HG02642 (cell line): ENCODE measurements around the gene PNCK.
"Not testable (repeated sequence)": the region's sequence is repeated elsewhere in the genome, so short reads cannot be mapped to it uniquely, and the experiment has no call there.

Experiments used
- ATAC-seq: cut with Tn5 transposase; IDR thresholded peaks from one replicate; pipeline ENCODE4 v1.9.1; 2021; ENCODE audit warnings: mild to moderate bottlenecking; ENCODE audit not compliant: unreplicated experiment, poor library complexity

The PNCK gene

GRCh38 chrX:153673428-153674218, at the start of gene PNCK:
TSS of gene PNCK (minus strand) at chrX:153673813. CDS start at chrX:153673076, 737 bp downstream.
- ATAC-seq: no peak

GRCh38 chrX:153722704-153723350, 49.2 kb upstream of the PNCK start:
- no peak for ATAC-seq

- ATAC-seq: no peak
These were observed 46.1 kb upstream of the PNCK start for GRCh38 chrX:153719701-153720100.

GRCh38 chrX:153719238-153719637, 45.6 kb upstream of the PNCK start:
- ATAC-seq: no peak

GRCh38 chrX:153717445-153717844, 43.8 kb upstream of the PNCK start:
- no peak for ATAC-seq

GRCh38 chrX:153714256-153714655, 40.6 kb upstream of the PNCK start:
- ATAC-seq: no peak

- no peak for ATAC-seq
These were observed 36.4 kb upstream of the PNCK start for GRCh38 chrX:153709726-153710674.

- ATAC-seq: no peak
These were observed 34.8 kb upstream of the PNCK start for GRCh38 chrX:153708415-153708814.

GRCh38 chrX:153707406-153707805, 33.8 kb upstream of the PNCK start:
- no peak for ATAC-seq

GRCh38 chrX:153706799-153707198, 33.2 kb upstream of the PNCK start:
- no peak for ATAC-seq

GRCh38 chrX:153705403-153706060, 31.9 kb upstream of the PNCK start:
- not testable (repeated sequence) for ATAC-seq

GRCh38 chrX:153704631-153705402, 31.2 kb upstream of the PNCK start:
- ATAC-seq: not testable (repeated sequence)

GRCh38 chrX:153704021-153704526, 30.5 kb upstream of the PNCK start:
- no peak for ATAC-seq

GRCh38 chrX:153703036-153703370, 29.4 kb upstream of the PNCK start:
- ATAC-seq: no peak

- ATAC-seq: no peak
These were observed 28.9 kb upstream of the PNCK start for GRCh38 chrX:153702336-153703035.

- no peak for ATAC-seq
These were observed 28.1 kb upstream of the PNCK start for GRCh38 chrX:153701706-153702105.

GRCh38 chrX:153700967-153701366, 27.4 kb upstream of the PNCK start:
- no peak for ATAC-seq

GRCh38 chrX:153700376-153700945, 26.8 kb upstream of the PNCK start:
- ATAC-seq: no peak
